ENCODE data around the gene SULT1B1. TPM values are rescaled to one million over a fixed set of nuclear protein-coding genes. Genes with fewer than 3 reads are reported as not detected.

The SULT1B1 gene
- total and polyA plus RNA-seq, 2 of the 8 experiments (the other 6 are each of a cell fraction or from before 2014, with no cell fraction given), result not detected

DNA sequence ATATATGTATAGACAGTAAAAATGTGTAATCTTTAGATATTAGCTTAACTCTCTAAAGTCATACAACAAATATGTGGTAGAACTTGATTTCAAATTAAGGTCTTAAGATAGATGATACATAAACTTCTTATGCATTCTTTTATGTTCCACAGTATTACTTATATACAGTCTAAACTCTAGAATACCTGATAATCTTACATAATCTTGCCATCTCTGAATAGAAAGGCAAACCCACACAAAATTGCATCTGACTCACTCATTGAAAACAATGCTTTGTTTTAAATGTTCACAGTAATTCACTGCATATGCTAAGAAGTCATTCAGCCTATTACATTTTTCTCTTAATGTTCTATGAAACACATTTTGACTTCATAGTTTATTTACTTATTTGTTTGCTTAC is 10.1 kb downstream of the SULT1B1 start (continued):
- TF ChIP-seq CHD7 (IDR thresholded peaks at IDR 0.05; ENCODE audit: insufficient replicate concordance, low read length), result no peak
- no peak for TF ChIP-seq KDM1A (IDR thresholded peaks at IDR 0.05; ENCODE audit: borderline replicate concordance, low read length)
- TF ChIP-seq NRF1 (IDR thresholded peaks at IDR 0.05; ENCODE audit: low read depth, low read length), result no peak
- TF ChIP-seq YY1 (IDR thresholded peaks at IDR 0.05; ENCODE audit: low read depth, low read length), result no peak
- no peak for TF ChIP-seq TCF12 (IDR thresholded peaks at IDR 0.05; ENCODE audit: low read depth, low read length)
